ENCODE data around the gene MGAT1.
A peak's percentile ranks its signal among the peaks of the same experiment; 100 is the strongest.

MGAT1 gene

DNA sequence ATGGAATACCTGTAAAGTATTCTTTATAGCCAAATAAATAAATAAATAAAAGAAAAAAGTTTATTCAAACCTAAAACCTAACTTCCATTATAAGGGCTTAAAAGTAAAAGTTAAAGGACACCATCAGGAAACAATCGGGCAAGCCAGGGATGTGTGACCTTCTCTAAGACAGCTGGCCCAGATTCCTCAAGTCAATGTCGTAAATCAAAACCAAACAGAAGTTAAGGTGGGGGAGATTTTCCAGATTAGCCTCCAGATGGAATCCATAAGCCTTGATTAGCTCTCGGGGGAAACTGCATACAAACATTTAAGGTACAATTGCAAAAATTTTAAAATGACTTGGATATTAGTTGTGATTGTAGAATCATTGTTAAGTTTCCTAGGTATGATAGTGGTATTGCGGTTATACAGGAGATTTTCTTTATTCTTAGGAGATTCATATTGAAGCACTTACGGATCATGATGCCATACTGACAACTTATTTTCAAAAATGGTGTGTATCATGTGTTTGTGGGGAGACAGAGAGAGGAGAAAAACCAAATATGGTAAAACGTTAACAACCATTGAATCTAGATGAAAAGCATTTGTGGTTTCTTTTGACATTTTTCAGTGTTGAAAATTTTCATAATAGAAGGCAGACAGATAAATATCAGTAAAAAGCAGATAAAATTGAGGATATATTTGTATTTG is 21.5 kb upstream of the MGAT1 start:
- DNase-seq (ENCODE audit: low read depth), result no peak

- DNase-seq (ENCODE audit: low read depth), result no peak
Measured at GRCh38 chr5:180823346-180823745, 20.7 kb upstream of the MGAT1 start.

DNA sequence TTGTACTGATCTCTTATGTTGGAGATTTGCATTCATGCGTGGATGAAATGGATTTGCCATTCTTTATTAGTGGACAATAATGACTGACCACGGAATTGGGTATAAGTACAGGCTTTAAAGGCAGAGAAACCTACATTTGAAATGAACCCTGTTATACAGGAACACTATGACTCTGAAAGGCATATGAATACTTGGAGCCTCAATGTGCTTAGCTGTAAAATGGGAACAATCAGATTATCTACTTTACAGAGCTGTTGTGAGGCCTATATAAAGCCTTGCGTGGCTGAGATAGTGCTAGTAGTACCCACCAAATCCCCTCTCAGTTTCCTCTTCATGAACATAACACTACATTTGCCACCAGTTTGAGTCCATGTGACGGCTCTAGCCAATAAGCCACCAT is 18.9 kb upstream of the MGAT1 start:
- DNase-seq (ENCODE audit: low read depth), result no peak

- no peak for DNase-seq (ENCODE audit: low read depth)
Measured at GRCh38 chr5:180820788-180821321, 18.2 kb upstream of the MGAT1 start.

DNA sequence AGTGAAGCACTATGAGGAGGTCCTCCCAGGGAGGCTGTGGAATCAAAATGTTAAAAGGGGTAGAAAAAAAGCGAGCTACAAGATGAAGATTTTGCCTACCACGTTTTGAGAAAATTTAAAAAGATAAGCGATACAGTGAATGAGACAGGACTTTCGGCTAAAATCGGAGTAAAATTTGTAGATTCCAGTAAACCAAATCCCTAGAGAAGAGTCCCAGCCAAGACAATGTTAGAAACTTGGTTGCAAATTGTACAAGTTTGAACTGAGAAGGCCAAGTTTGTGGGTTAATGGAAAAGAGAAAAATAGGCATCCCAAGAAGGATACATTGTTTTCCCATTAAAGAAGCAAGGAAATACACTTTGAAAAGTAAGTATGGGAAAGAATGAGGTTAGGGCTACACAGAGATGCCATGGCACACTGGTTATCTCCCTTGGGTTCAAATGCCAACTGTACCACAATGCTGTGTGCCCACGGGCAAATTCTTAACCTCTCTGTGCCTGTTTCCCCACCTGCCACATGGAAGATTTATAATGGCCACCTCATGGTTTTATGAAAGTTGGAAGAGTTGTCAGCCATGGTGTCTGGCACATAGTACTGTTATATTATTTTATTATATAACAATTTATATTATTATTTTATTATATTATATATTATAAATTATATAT is 16.2 kb upstream of the MGAT1 start:
- no peak for DNase-seq (ENCODE audit: low read depth)

DNA sequence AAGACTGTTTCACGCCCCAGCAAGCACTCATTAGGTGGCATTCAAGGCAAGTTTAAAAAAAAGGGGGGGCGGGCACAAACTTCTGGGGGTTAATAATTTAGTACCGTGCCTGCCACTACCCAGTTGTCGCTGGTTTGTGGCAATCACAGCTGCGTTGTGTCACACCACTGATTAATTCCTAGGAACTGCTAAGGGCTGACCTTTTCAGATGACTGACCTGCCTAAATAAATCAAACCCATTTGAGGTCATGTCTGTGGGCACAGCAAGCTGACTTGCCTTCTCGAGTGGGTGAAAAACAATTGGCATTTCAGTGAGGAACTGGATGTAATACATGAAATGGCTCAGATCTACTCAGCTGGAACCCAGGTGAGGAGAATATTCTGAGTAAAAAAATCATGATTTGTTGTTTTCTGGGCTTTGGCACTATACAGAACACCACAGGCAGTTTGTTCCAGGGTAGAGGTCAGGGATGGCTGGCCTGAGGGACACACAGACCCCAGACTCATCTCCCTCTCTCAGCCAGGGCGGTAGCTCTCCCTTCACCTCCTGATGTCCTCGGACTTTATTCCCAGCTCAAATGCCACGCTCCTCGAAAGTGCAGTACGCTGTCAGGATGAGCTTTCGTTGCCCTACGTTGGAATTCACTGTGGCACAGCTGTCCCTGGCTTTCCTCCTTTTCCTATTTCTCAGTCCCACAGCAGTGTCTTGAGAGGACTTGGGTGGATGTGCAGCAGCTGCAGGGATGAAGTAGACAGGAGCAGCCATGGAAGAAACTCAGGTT is 15.5 kb upstream of the MGAT1 start:
- DNase-seq (ENCODE audit: low read depth), result no peak

DNA sequence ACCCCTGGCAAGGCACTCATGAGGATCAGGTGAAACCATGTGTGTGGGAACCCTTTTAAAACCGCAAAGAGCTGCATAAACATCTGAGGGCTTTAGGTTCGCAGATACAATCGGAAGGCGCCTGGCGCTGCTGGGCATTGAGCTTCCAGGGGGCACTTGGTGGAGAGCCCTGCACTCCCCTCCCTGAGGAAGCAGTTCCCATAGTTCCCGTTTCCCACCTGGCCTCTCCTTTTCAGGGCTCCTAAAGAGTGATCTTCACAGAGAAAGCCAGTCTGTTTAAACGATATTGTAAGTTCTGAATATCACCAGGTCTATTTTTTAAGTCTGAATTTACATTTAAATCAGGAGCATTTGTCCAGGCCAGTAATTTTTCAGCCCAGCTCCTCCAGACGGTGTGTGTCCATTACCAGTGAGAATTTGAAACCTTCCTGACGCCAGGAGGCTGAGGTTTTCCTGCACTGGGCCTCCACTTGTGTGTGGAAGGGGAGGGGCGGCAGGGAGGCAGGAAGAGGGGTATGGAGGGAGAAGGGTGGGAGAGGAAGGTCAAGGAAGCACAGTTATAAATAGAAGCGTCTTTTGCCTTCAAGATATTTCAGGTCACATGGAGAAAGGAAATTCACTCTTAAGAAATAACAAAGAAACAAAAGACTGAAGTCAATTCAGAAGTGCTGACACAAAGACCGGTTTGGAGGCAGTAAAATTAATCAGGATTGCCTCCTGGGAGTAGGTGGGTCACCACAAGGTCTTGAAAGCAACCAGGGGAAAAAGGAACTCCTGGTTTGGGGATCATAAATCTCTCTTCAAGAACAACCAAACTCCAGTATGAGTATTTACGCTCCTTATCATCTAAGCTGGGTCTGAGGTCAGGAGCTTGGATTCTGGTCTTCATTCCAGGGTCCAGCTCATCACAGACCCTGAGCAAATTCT is 14.3 kb upstream of the MGAT1 start:
- no peak for DNase-seq (ENCODE audit: low read depth)

GRCh38 chr5:180815293-180815917 is 12.8 kb upstream of the MGAT1 start:
- DNase-seq (ENCODE audit: low read depth), result no peak

DNA sequence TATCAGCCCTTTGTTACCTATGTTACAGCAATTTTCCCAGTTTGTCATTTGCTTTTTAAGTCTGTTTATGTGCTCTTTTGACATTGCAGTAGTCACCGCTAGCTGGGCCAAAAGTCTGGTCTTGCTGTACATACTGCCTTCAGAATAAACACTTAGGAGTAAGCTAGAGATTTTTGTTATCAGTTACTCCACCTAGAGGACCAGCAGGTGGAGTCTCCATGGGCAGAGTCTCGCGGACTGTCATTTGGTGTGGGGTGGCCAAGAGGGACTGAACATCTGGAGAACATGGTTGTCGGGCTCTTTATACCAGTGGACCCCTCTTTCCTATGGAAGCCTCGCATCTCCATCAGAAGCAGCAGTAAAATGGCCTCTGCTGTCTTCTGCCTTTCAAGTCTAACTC is 10.8 kb upstream of the MGAT1 start:
- no peak for DNase-seq (ENCODE audit: low read depth)

DNA sequence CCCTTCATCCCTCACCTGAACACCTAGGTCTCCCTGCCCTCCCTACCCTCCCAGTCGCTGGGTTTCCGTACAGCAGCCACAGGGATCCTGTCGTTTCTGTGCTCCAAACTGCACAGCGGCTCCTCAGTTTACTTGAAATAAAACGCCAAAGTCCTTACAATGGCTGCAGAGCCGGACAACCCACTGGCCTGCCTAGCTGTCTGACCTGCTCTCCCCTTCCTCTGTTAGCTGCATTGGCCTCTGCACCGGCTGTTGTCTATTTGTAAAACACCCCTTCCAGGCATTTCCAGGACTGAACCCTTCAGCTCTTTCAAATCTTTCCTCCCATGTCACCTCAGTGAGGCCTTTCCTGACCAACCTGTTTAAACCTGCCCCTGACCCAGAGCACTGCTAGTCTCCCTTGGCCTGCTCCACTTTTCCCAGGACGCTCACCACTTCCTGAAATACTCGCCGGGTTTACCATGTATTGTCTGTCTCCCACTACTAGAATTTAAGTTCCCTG is 9.1 kb upstream of the MGAT1 start:
- DNase-seq (ENCODE audit: low read depth), result no peak

DNA sequence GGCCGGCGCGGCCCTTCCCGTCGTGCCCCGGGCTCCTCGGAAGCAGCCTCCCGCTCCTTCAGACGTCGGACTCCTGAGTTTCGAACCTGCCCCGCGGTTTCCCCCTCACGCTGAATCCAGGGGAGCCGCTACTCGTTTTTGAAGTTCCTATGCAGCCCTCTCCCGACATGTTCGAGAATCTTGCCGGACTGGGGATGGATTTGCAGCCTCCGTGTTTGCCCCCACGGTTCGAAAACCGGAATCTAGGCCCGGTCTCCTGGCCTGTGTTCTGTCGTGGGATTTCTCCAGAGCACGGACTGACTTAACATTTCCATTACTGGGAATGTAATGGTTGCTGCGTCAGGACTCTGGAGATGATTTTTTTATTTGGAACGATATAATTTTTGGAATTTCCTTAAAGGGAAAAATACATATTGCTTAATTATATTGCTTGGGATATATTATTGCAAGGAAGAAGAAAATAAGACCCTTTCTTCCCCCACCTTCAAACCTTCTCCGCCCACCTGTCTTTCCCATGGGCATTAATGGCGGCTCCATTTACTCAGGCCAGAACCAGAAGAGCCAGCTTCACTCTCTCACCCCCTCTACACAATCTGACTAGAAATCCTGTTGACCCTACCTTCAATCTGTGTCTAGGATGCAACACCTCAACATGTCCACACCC is 8.5 kb upstream of the MGAT1 start:
- DNase-seq (ENCODE audit: low read depth), result peak; percentile 59

DNA sequence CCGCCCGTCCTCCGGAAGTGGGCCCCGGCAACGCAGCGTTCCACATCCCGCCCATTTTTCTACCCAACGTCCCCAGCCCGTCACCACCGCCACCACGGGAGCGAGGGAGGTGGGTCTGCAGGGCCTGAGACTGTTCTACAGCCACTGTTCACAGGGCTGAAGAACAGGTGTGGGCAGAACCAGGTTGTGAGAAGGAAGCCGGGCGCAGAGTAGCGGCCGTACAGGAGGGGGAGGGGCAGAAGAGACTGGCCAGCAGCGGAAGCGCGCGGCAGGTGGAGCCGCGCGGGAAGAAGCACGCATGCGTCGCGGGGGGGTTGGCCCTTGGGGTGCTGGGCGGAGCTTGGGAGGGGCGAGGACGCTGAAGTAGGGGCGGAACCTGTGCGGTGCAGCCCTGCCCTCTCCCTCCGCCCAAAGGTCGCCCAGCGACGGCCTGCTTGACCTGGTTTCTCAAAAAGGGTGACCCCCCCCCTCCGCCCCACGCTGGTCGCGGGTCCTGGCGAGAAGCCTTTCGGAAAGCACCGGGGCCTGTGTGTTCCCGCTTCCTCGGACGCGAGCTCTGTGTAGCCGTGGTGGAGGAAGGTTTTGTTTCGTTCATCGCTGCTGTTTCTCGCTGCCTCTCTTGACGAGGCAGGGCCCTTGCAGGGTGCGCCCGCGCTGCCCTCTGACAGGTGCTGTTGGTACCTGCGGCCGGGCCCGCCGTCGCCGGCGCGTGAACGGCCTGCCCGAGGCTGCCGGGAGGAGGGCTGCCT is 7.8 kb upstream of the MGAT1 start:
- peak; percentile 94 for DNase-seq (ENCODE audit: low read depth)

DNA sequence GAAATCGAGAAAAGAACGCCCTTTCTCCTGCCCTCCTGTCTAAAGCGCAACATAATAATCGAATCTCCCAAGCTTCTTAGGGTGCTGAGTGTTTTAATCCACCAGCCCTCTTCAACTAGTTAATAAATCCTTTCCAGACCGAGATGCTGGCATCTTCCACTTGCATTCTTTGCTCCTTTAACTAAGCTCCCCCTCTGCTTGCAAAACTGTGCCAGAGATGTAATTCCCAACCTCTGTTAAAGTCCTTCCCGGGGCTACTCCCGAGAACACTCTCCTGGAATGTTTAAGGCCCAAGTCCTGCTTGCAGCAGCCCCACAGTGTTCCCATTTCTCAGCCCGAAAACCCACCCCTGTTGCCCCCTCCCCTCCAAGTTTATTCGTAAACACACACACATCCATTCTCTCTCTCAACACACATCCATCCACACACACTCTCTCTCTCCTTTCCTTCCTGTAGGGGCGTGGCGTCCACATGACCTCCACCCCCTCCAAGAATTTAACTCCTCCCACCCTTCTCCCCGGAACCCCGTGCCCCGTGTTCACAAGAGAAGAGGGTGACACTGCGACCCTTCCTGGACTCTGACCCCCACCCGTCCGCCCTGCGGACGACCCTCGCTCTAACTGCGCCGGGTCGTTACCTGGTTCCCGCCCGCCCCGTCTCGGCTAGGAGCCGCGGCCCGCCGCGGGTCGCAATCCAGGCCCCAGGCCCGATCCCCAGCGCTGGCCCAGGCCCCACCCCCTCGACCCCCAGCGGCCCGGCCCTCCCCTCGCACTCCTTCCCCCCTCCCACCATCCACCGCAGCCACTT is 7.0 kb upstream of the MGAT1 start:
- DNase-seq (ENCODE audit: low read depth), result peak; percentile 89

DNA sequence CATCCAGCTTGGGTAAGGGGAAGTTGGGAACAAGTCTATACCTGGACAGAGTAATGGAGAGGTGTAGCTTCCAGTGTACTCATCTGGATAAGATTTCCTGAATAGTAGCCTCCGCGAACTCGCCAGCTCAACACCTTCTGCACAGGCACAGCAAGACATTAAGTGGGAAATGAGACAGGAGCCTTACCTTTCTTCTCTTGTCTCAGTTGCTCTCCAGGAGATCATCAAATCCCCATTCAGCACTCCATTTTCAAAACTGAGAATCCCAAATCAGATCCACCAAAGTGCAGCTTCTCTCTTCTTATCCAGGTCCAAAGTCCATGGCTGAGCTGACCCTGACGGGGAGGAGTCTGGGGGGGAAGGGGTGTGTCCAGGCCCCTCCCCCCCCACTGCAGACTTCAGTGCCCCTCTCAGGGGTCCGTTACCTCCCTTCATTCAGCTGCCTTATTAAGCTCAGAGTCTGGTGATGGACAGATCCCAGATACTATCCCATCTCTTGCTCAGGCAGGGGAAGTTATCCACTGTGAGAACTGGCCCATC is 5.9 kb upstream of the MGAT1 start:
- no peak for DNase-seq (ENCODE audit: low read depth)

GRCh38 chr5:180807654-180808414 is 5.2 kb upstream of the MGAT1 start:
- no peak for DNase-seq (ENCODE audit: low read depth)

DNA sequence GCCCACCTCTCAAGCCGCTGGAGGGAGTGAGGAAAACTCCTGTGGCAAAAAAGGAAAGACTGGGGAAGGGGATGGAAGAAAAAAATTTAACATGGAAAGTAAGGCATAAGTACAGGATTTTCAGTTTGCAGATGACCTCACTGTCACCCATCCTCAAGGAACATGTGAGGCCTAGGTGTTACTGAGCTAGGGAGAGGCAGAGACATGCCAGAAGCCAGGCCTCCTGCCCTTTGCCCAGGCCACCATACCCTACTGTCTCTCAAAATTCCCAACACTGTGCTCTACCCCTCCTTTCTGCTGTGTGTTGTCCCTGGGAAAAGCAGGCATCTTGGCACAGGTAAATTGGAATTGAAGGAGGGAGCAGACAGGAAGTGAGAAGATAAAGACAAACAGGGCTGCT is 4.4 kb upstream of the MGAT1 start:
- no peak for DNase-seq (ENCODE audit: low read depth)

DNA sequence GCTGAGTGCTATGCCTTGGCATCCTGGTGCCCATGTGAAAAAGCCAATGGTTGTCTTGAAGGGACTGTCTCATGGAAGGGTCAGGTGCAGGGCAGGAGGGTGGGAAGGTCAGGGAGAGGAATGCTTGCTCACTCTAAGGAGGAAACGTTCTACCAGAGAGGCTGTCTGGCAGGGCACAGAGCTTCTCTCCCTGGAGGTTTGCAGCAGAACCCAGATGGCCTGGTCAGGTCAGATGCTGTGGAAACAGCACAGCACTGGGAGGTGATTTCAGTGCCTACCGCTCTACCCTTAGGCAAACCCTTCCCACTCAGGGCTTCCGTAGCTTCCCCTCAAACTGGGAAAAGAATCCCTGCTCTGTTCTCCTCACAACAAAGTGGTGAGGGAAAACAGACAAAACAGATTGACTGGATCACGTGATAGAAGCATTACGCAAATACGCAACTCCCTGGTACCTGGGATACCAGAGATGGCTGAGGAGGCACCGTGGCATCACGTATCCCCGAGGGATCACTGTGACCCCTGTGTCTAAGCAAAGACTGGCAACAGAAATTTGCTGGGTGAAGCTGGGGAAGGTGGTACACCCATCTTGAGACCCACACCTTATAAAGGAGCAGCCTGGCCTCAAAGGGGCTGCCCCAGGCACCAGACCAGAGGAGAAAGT is 3.9 kb upstream of the MGAT1 start:
- no peak for DNase-seq (ENCODE audit: low read depth)

Data from activated T-cell treated with anti-CD3 and anti-CD28 coated beads for 48 hours (primary cell).